GM04504 (cell line): ENCODE results near the gene METTL23.

Experiments
- DNase-seq: peaks from one replicate; pipeline ENCODE4 v3.0.0-alpha.2; 2012; ENCODE audit warnings: low read depth

The METTL23 gene

GRCh38 chr17:76772842-76773525 lies 46.3 kb downstream of the METTL23 start:
- DNase-seq: peak; percentile 78

GRCh38 chr17:76775021-76775600 lies 48.5 kb downstream of the METTL23 start:
- no peak for DNase-seq

GRCh38 chr17:76781056-76781982 lies 54.7 kb downstream of the METTL23 start:
- DNase-seq: no peak

- DNase-seq: no peak
These were observed 56.5 kb downstream of the METTL23 start for GRCh38 chr17:76783146-76783545.
